ENCODE measurements around the gene NOTCH2. TPM values are rescaled to one million over a fixed set of nuclear protein-coding genes. Genes with fewer than 3 reads are reported as not detected.

Gene NOTCH2
- total RNA-seq, 1 experiment from 2014 or later = 53.7 TPM

DNA sequence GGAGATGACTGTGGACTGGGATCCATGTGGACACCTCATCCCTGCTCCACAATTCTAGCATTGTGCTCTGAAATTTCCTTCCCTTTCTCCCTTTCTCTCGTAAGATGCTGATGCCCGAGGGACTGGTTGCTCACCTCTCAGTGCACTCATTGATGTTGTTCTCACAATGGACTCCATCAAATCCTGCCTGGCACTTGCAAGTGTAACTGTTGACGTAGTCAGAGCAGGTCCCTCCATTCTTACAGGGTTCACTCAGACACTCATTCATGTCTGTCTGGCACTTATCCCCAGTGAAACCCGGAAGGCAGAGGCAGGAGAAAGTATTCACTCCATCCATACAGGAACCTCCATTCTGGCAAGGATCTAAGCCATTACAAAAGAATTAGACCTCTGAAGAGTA, 128.1 kb downstream of the NOTCH2 start:
- H3K4me2 ChIP-seq (ENCODE audit: insufficient read depth, insufficient read length, low read length) = no peak overlapping the region
- no peaks in the 10 kb centered on the region for H3K9me3 ChIP-seq (ENCODE audit: control insufficient read depth, low read depth, low read length)
- H3K14ac ChIP-seq (ENCODE audit: insufficient read depth, low read length) = no peak overlapping the region
- Mint-ChIP-seq H3K4me3 (no peak overlapping the region), H3K27me3 (ENCODE audit: low read depth) (no peaks in the 10 kb centered on the region), H3K9me3 (no peaks in the 10 kb centered on the region), H3K27ac (no peak overlapping the region), H3K36me3 (ENCODE audit: insufficient read depth in 1 of 3, low read depth in 3 of 3) (peaks cover 6 to 20% (median 9%) of the 10 kb centered on the region in 3 experiments; a peak in 6 of 7 replicates), H3K4me1 (peaks cover 5 to 6% of the 10 kb centered on the region in 2 experiments)
- H3K4me1 ChIP-seq (ENCODE audit: insufficient read depth, low read length) = no peaks in the 10 kb centered on the region
- no peak overlapping the region for H3K4ac ChIP-seq (ENCODE audit: low read depth, low read length)
- no peak overlapping the region for H3T11ph ChIP-seq (ENCODE audit: low read length)
- H3K56ac ChIP-seq (ENCODE audit: insufficient read length, low read depth, low read length) = no peak overlapping the region
- no peak overlapping the region for H3K23ac ChIP-seq (ENCODE audit: insufficient read length, low read depth, low read length)
- H2BK20ac ChIP-seq (ENCODE audit: low read depth, low read length, poor library complexity, severe bottlenecking) = no peak overlapping the region
- no peak overlapping the region for H2AFZ ChIP-seq (ENCODE audit: low read length)
- H2BK5ac ChIP-seq (ENCODE audit: insufficient read length, low read length) = no peak overlapping the region
- no peak overlapping the region for H2BK12ac ChIP-seq (ENCODE audit: insufficient read length, low read depth, low read length)
- H2AK5ac ChIP-seq (ENCODE audit: insufficient read length, low read length) = no peak overlapping the region
- no peaks in the 10 kb centered on the region for H3K27me3 ChIP-seq (ENCODE audit: insufficient read depth, low read length)
- no peak overlapping the region for H4K5ac ChIP-seq (ENCODE audit: insufficient read length, low read depth, low read length)
- no peak overlapping the region for H2BK120ac ChIP-seq (ENCODE audit: low read depth, low read length, poor library complexity, severe bottlenecking)
- no peaks in the 10 kb centered on the region for H4K20me1 ChIP-seq (ENCODE audit: control insufficient read depth, insufficient read depth, insufficient read length)
- no peak overlapping the region for H3K27ac ChIP-seq (ENCODE audit: insufficient read length, low read depth, low read length)
- no peak for DNase-seq
- H3K79me2 ChIP-seq (ENCODE audit: insufficient read depth, low read length) = no peaks in the 10 kb centered on the region
- H3K79me1 ChIP-seq (ENCODE audit: insufficient read depth, low read depth, low read length, poor library complexity, severe bottlenecking) = no peaks in the 10 kb centered on the region
- TF ChIP-seq, protein P1, sequence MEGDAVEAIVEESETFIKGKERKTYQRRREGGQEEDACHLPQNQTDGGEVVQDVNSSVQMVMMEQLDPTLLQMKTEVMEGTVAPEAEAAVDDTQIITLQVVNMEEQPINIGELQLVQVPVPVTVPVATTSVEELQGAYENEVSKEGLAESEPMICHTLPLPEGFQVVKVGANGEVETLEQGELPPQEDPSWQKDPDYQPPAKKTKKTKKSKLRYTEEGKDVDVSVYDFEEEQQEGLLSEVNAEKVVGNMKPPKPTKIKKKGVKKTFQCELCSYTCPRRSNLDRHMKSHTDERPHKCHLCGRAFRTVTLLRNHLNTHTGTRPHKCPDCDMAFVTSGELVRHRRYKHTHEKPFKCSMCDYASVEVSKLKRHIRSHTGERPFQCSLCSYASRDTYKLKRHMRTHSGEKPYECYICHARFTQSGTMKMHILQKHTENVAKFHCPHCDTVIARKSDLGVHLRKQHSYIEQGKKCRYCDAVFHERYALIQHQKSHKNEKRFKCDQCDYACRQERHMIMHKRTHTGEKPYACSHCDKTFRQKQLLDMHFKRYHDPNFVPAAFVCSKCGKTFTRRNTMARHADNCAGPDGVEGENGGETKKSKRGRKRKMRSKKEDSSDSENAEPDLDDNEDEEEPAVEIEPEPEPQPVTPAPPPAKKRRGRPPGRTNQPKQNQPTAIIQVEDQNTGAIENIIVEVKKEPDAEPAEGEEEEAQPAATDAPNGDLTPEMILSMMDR (conservative IDR thresholded peaks at IDR 0.05) = no peak
- H2BK15ac ChIP-seq (ENCODE audit: low read depth, low read length) = no peak overlapping the region
- H3K9ac ChIP-seq (ENCODE audit: extremely low read depth, insufficient read length, low read length) = no peak overlapping the region
- H3K18ac ChIP-seq (ENCODE audit: insufficient read length, low read depth, low read length) = no peak overlapping the region
- H3K23me2 ChIP-seq (ENCODE audit: insufficient read length, low read depth, low read length, poor library complexity, severe bottlenecking) = no peaks in the 10 kb centered on the region
- WGBS (ENCODE audit: extremely low coverage, insufficient read length, low lambda C conversion rate) = no CpG with 5 or more reads among the region's 4 CpGs
- no peak overlapping the region for H4K91ac ChIP-seq (ENCODE audit: insufficient read length, low read depth, low read length)
- no peak overlapping the region for H4K8ac ChIP-seq (replicated peaks; ENCODE audit: insufficient read length, low read depth, low read length)
